ENCODE results near the gene LCNL1.
A peak's percentile ranks its signal among the peaks of the same experiment; 100 is the strongest.

Gene LCNL1

GRCh38 chr9:137034039-137034708 is 51.4 kb downstream of the LCNL1 start:
- Histone ChIP-seq H3K4me3 (peak overlapping the region; percentile 53), H3K27ac (peak overlapping the region in 1 of 2 donors; percentile 30)
- TF ChIP-seq CTCF (IDR thresholded peaks at IDR 0.05) = no peak
- DNase-seq (ENCODE audit: low spot score) = no peak

- Histone ChIP-seq H3K4me3 (peak overlapping the region; percentile 30), H3K27ac (peak overlapping the region in 1 of 2 donors; percentile 30)
- DNase-seq (ENCODE audit: low spot score) = no peak
- TF ChIP-seq CTCF (IDR thresholded peaks at IDR 0.05) = peak; percentile 90
These were observed 52.1 kb downstream of the LCNL1 start for GRCh38 chr9:137034709-137035506.

Data from coronary artery (tissue), 2 donors.